ENCODE data around the gene ATG101.

DNA sequence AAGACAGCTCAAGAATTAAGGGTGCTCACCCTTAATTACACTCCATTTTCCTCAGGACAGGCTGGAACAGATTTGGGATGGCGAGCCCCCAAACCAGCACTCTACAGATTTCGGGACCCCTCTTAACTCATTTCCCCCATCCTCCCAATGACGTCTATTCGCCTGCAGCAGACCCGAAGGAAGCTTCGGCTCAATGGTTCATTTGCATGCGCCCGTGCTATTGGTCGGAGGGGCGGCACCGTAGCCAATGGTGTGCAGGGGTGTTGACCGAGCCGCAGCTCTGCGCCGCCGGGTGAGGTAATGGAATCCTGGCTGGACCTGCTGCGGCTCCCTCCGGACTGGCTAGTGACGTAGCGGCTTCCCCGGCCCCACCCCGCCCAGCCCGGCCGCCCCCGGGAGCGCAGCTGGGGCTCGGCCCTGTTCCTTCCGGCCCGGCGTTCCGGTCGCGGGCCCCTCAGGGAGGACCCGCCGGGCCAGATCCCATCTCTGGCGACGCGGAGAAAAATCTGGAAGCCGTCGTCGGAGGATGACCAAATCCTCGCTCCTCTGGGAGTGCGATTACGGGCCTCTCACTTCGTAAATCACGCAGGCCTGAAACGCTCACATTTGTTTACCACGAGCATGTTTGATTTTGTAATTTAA is 36.9 kb upstream of the ATG101 start:
- no peak for TF ChIP-seq CTCF (IDR thresholded peaks at IDR 0.05; ENCODE audit: poor library complexity, severe bottlenecking)
- TF ChIP-seq RAD21 (conservative IDR thresholded peaks at IDR 0.05) = no peak
- TF ChIP-seq EP300 (conservative IDR thresholded peaks at IDR 0.05; ENCODE audit: poor library complexity, severe bottlenecking) = peak; percentile 33
- TF ChIP-seq, protein P1, sequence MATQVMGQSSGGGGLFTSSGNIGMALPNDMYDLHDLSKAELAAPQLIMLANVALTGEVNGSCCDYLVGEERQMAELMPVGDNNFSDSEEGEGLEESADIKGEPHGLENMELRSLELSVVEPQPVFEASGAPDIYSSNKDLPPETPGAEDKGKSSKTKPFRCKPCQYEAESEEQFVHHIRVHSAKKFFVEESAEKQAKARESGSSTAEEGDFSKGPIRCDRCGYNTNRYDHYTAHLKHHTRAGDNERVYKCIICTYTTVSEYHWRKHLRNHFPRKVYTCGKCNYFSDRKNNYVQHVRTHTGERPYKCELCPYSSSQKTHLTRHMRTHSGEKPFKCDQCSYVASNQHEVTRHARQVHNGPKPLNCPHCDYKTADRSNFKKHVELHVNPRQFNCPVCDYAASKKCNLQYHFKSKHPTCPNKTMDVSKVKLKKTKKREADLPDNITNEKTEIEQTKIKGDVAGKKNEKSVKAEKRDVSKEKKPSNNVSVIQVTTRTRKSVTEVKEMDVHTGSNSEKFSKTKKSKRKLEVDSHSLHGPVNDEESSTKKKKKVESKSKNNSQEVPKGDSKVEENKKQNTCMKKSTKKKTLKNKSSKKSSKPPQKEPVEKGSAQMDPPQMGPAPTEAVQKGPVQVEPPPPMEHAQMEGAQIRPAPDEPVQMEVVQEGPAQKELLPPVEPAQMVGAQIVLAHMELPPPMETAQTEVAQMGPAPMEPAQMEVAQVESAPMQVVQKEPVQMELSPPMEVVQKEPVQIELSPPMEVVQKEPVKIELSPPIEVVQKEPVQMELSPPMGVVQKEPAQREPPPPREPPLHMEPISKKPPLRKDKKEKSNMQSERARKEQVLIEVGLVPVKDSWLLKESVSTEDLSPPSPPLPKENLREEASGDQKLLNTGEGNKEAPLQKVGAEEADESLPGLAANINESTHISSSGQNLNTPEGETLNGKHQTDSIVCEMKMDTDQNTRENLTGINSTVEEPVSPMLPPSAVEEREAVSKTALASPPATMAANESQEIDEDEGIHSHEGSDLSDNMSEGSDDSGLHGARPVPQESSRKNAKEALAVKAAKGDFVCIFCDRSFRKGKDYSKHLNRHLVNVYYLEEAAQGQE (IDR thresholded peaks at IDR 0.05; ENCODE audit: borderline replicate concordance) = peak; percentile 7
- no peak for TF ChIP-seq TAF1 (IDR thresholded peaks at IDR 0.05; ENCODE audit: low read depth)
- TF ChIP-seq EZH2 (IDR thresholded peaks at IDR 0.05; ENCODE audit: borderline replicate concordance, insufficient read depth, low read length, poor library complexity, severe bottlenecking) = no peak
- TF ChIP-seq POLR2AphosphoS5 (IDR thresholded peaks at IDR 0.05) = peak; percentile 93

All from neural cell (in vitro differentiated cells).